Neural cell (in vitro differentiated cells): Measurements from ENCODE around the gene PANK1. TPM values are rescaled to one million over a fixed set of nuclear protein-coding genes. Genes with fewer than 3 reads are reported as not detected.

Source experiments
- H2AFZ ChIP-seq: fragments of 200-600, 300-800 bp; sonication (generic), shearing (Covaris generic); 2 replicates; pipeline ENCODE4 v1.6.0; 2014; ENCODE audit warnings: low read depth, mild to moderate bottlenecking, antibody characterized with exemption, low read length, moderate library complexity
- H3F3A ChIP-seq: fragments of 200-600 bp; shearing (Covaris generic); 2 replicates; pipeline ENCODE4 v1.6.1; 2016; ENCODE audit warnings: mild to moderate bottlenecking, moderate library complexity, mixed read lengths, antibody characterized with exemption, low read length; ENCODE audit not compliant: insufficient read depth, poor library complexity, severe bottlenecking
- H3K27ac ChIP-seq: fragments of 200-600, 300-800 bp; sonication (generic), shearing (Covaris generic); 2 replicates; pipeline ENCODE4 v1.5.1; 2014; ENCODE audit warnings: mild to moderate bottlenecking, low read length, moderate library complexity
- H3K27me3 ChIP-seq: fragments of 300-800, 200-600 bp; sonication (generic), shearing (Covaris generic); 2 replicates; pipeline ENCODE4 v1.6.0; 2014; ENCODE audit warnings: mild to moderate bottlenecking, low read depth, low read length, moderate library complexity; ENCODE audit not compliant: insufficient read depth
- H3K36me3 ChIP-seq: fragments of 300-800, 200-600 bp; sonication (generic), shearing (Covaris generic); 2 replicates; pipeline ENCODE4 v1.5.1; 2014; ENCODE audit warnings: mild to moderate bottlenecking, antibody characterized with exemption, low read length, moderate library complexity; ENCODE audit not compliant: insufficient read depth
- H3K4me2 ChIP-seq: fragments of 300-800, 200-600 bp; sonication (generic), shearing (Covaris generic); 2 replicates; pipeline ENCODE4 v1.6.0; 2014; ENCODE audit warnings: mild to moderate bottlenecking, low read length
- H3K4me3 ChIP-seq: fragments of 300-800, 200-600 bp; sonication (generic), shearing (Covaris generic); 2 replicates; pipeline ENCODE4 v1.5.1; 2014; ENCODE audit warnings: mild to moderate bottlenecking, low read length, moderate library complexity
- H3K79me2 ChIP-seq: fragments of 200-600 bp; shearing (Covaris generic); replicated peaks from 2 replicates; pipeline ENCODE4 v1.6.0; 2014; ENCODE audit warnings: mild to moderate bottlenecking, low read length, moderate library complexity; ENCODE audit not compliant: insufficient read depth
- H3K9ac ChIP-seq: fragments of 300-800, 200-600 bp; sonication (generic), shearing (Covaris generic); 2 replicates; pipeline ENCODE4 v1.6.1; 2016; ENCODE audit warnings: mild to moderate bottlenecking, low read length, mixed read lengths
- H3K9me2 ChIP-seq: fragments of 200-600 bp; shearing (Covaris generic); 2 replicates; pipeline ENCODE4 v1.6.1; 2016; ENCODE audit warnings: mild to moderate bottlenecking, low read length, mixed read lengths; ENCODE audit not compliant: insufficient read depth
- H3K9me3 ChIP-seq: fragments of 200-600, 300-800 bp; sonication (generic), shearing (Covaris generic); 2 replicates; pipeline ENCODE4 v1.6.1; 2016; ENCODE audit warnings: mild to moderate bottlenecking, mixed run types, low read length, moderate library complexity, mixed read lengths
- H4K20me1 ChIP-seq: fragments of 200-600 bp; shearing (Covaris generic); 2 replicates; pipeline ENCODE4 v1.6.1; 2016; ENCODE audit warnings: mild to moderate bottlenecking, mixed run types; ENCODE audit not compliant: insufficient read depth
- EP300 ChIP-seq: fragments of 450-650 bp; conservative IDR thresholded peaks from 2 replicates; pipeline ENCODE4 v1.6.1; 2014; ENCODE audit warnings: antibody characterized with exemption, mild to moderate bottlenecking, moderate library complexity; ENCODE audit not compliant: poor library complexity, severe bottlenecking
- EZH2 ChIP-seq: fragments of 200-600, 300-800 bp; shearing (Covaris generic), sonication (generic); IDR thresholded peaks from 2 replicates; pipeline ENCODE4 v1.6.1; 2014; ENCODE audit warnings: antibody characterized with exemption, low read length, borderline replicate concordance, mild to moderate bottlenecking; ENCODE audit not compliant: insufficient read depth, poor library complexity, severe bottlenecking
- MXI1 ChIP-seq: fragments of 450-650 bp; conservative IDR thresholded peaks from 2 replicates; pipeline ENCODE4 v1.6.1; 2014; ENCODE audit warnings: antibody characterized with exemption, mild to moderate bottlenecking; ENCODE audit not compliant: poor library complexity, severe bottlenecking
- POLR2AphosphoS5 ChIP-seq: IDR thresholded peaks from 2 replicates; pipeline ENCODE4 v1.6.1; 2012
- RAD21 ChIP-seq: fragments of 450-650 bp; conservative IDR thresholded peaks from 2 replicates; pipeline ENCODE4 v1.6.1; 2014; ENCODE audit warnings: antibody characterized with exemption, mild to moderate bottlenecking, moderate library complexity
- REST ChIP-seq: IDR thresholded peaks from 2 replicates; pipeline ENCODE4 v1.6.1; 2012; ENCODE audit warnings: borderline replicate concordance
- SMC3 ChIP-seq: fragments of 450-650 bp; conservative IDR thresholded peaks from 2 replicates; pipeline ENCODE4 v1.6.1; 2014; ENCODE audit warnings: antibody characterized with exemption, mild to moderate bottlenecking, moderate library complexity; ENCODE audit not compliant: poor library complexity
- TAF1 ChIP-seq: IDR thresholded peaks from 2 replicates; pipeline ENCODE4 v1.6.1; 2012; ENCODE audit warnings: low read depth
- polyA plus RNA-seq: library from polyadenylated mRNA; depleted of rRNA; stranded (reverse); fragments of >200 nt; gene quantifications from 2 replicates; pipeline ENCODE4 v1.2.3, GENCODE V29; 2014
- TF ChIP-seq, protein P1 (sequence below): fragments of 450-650 bp; IDR thresholded peaks from 2 replicates; pipeline ENCODE4 v1.5.1; 2014; ENCODE audit warnings: antibody characterized with exemption, mild to moderate bottlenecking, moderate library complexity; ENCODE audit not compliant: poor library complexity, severe bottlenecking

Gene PANK1
- polyA plus RNA-seq, 1 donor from 2014 or later = 15.4 TPM

DNA sequence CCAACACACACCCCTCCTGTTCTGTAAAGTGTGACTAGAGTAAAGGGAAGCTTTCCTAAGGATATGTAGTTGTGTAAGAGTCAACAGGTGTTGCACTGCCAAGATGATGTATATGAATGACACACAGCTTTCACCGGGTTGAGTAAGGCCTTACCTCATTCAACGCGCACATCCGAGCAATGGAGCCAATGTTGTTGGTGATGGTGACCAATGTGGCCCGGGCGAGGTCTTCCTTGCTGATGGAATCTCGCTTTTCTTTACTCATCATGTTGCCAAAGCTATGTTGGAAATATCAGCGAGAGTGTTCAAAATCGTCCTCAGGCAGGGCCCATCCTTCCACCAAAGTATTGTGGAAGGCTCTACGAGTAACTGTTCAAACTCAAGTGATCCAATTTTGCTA lies 52.0 kb downstream of the PANK1 start:
- Histone ChIP-seq H3K79me2 (no peaks in the 10 kb centered on the region), H3K4me3 (no peak overlapping the region), H3K4me2 (no peak overlapping the region), H3K27ac (no peak overlapping the region), H4K20me1 (no peaks in the 10 kb centered on the region), H3K36me3 (peaks cover 10% of the 10 kb centered on the region), H3K9me2 (no peaks in the 10 kb centered on the region), H3K9ac (no peak overlapping the region), H2AFZ (no peak overlapping the region), H3F3A (no peaks in the 10 kb centered on the region), H3K9me3 (no peaks in the 10 kb centered on the region), H3K27me3 (no peaks in the 10 kb centered on the region)
- no peak for TF ChIP-seq REST
- no peak for TF ChIP-seq POLR2AphosphoS5
- no peak for TF ChIP-seq EP300
- TF ChIP-seq TAF1 = no peak
- TF ChIP-seq, protein P1, sequence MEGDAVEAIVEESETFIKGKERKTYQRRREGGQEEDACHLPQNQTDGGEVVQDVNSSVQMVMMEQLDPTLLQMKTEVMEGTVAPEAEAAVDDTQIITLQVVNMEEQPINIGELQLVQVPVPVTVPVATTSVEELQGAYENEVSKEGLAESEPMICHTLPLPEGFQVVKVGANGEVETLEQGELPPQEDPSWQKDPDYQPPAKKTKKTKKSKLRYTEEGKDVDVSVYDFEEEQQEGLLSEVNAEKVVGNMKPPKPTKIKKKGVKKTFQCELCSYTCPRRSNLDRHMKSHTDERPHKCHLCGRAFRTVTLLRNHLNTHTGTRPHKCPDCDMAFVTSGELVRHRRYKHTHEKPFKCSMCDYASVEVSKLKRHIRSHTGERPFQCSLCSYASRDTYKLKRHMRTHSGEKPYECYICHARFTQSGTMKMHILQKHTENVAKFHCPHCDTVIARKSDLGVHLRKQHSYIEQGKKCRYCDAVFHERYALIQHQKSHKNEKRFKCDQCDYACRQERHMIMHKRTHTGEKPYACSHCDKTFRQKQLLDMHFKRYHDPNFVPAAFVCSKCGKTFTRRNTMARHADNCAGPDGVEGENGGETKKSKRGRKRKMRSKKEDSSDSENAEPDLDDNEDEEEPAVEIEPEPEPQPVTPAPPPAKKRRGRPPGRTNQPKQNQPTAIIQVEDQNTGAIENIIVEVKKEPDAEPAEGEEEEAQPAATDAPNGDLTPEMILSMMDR = no peak
- no peak for TF ChIP-seq MXI1
- TF ChIP-seq RAD21 = no peak
- no peak for TF ChIP-seq SMC3
- no peak for TF ChIP-seq EZH2

GRCh38 chr10:89592539-89592938 lies 52.5 kb downstream of the PANK1 start:
- Histone ChIP-seq H3K9ac (no peak overlapping the region), H3F3A (no peaks in the 10 kb centered on the region), H3K27ac (no peak overlapping the region), H3K4me2 (no peak overlapping the region), H3K36me3 (peaks cover 10% of the 10 kb centered on the region), H3K27me3 (no peaks in the 10 kb centered on the region), H3K79me2 (no peaks in the 10 kb centered on the region), H3K9me3 (no peaks in the 10 kb centered on the region), H4K20me1 (no peaks in the 10 kb centered on the region), H3K4me3 (no peak overlapping the region), H2AFZ (no peak overlapping the region), H3K9me2 (no peaks in the 10 kb centered on the region)
- TF ChIP-seq EP300 (no peak), REST (no peak), TAF1 (no peak), POLR2AphosphoS5 (no peak), SMC3 (no peak), RAD21 (no peak), MXI1 (no peak), EZH2 (no peak)
- TF ChIP-seq, protein P1 = no peak
